GM18502 (cell line): ENCODE results near the gene MIPOL1.

Experiments used
- ATAC-seq: cut with Tn5 transposase; IDR thresholded peaks from one replicate; pipeline ENCODE4 v1.9.1; 2021; ENCODE audit warnings: mild to moderate bottlenecking; ENCODE audit not compliant: unreplicated experiment, poor library complexity

Gene MIPOL1

GRCh38 chr14:37593511-37594237 is 395.9 kb downstream of the MIPOL1 start:
- ATAC-seq = no peak

GRCh38 chr14:37594238-37594970 is 396.7 kb downstream of the MIPOL1 start:
- no peak for ATAC-seq

- no peak for ATAC-seq
Observed at GRCh38 chr14:37594971-37595808, 397.5 kb downstream of the MIPOL1 start, which contains the start of the genes FOXA1 and TTC6. Gene FOXA1 (minus strand): TSS chr14:37595249. CDS start chr14:37594972, 277 bp downstream. Gene TTC6 (plus strand): TSS chr14:37595629. CDS start chr14:37622065, 26,436 bp downstream.

- ATAC-seq = peak; percentile 74
Observed at GRCh38 chr14:37595809-37596621, 398.3 kb downstream of the MIPOL1 start.

GRCh38 chr14:37596790-37597472 is 399.2 kb downstream of the MIPOL1 start:
- ATAC-seq = no peak

DNA sequence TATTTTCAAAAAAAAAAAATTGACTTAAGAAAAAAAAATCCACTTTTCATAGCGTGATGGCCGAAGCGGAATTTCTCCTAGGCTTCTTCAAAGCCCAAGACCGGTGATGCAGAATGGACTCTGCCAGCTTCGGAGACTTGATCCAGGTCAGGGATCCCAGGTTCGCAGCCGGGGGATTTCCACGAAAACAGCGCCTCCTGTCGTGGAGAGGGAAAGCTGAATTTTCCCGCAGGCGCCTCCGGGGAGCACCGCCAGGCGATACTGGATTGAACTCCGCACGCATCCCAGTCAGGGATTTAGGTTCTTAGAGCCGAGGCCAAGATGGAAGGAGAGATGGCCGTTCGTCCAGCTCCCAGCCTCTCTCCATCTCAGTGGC is 399.8 kb downstream of the MIPOL1 start:
- no peak for ATAC-seq

DNA sequence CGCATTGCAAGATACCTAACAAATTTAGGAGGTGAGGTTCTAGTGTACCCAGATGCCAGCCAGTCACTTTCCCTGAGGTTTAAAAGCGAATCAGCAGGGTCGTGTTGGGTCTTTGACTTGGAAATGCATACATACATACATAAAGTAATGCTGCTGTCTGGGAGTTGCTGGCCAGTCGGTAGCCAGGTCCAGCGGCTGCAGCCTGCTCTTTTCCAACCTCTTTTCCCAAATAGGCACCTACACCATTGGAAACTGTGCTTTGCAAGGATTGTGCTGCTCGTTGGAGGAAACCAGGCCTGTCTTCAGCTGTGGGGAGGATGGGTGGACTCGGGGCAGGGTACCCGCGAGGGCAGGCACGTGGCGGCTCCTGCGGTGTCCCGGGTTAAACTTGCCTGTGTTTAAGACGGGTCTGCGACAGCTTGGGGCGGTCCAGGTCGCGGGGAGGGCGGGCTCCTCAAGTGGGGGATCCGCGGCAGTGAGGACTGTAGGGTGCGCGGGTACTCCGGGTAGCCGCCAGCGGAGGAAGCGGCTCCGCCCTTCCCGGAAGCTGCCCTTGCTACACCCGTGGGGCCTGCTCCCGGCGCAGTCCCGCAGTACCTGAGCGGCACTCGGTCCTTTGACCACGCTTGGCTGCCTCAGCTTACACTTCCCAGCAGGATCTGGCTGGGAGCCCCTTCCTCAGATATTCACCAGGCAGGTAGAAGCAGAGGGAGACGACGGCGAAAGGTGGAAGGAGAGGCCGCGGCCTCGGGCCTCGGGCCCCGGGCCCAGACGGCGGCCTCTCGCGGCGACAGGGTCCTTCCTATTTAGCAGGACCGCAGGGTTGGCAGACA is 400.4 kb downstream of the MIPOL1 start:
- ATAC-seq = no peak

GRCh38 chr14:37598747-37599506 is 401.2 kb downstream of the MIPOL1 start:
- no peak for ATAC-seq

DNA sequence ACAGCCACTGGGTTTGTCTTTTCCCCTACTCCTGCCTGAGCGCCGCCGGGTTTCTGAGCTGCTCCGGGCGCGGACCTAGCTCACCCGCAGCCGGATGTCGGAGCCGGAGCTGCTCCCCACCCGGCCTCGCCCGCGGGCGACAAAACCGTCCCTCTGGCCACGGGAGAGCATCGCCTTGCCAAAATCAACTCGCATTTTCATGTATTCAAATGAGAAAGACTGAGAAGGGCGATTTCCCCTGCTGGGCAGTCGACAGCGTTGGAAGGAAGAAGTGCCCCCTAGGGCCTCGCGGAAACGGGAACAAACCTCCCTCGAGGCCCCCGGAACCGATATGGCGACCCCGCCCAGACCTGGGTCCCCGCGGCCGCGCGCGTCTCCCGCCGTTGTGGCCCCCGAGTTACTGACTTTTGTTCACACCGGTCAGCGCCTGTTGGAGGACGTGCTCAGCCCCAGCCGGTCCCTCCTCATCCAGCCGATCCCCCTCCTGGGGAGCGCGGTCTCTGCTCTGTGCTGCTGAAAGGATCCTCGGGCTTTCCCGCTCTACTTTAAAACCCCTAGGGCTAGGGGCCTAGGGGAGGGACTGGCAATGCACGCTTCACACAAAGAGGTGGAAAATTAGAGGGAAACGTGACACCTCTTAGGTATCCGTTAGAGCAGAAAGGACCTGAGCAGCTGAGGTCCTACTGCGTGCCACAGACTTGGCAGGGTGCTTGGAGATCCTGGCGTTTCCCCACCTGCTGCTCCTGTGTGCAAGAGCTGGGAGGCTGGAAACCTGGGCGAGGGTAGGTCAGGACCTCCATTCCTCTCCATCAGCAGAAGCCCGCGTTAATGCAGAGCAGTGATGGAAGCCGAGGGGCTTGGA is 402.0 kb downstream of the MIPOL1 start:
- no peak for ATAC-seq

- ATAC-seq = no peak
Observed at GRCh38 chr14:37600880-37601741, 403.4 kb downstream of the MIPOL1 start.

DNA sequence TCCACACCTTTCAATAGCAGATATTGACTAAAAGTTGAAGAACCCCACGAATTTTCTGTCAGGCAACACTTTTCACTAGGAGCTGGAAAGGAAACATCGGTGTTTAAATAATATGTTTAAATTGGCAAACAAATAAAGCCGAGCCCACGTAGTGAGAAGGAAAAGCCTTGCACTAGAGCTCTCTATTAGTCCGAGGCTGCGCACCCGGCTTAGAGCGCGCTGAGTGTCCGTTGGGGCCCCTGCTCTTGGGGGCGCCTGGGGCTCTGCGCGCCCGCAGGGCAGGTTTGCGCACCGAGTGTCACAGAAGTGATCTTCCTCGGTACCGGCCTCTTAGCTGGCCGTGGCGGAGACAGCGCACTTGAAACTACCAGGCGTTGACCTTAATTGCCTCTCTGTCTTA is 404.1 kb downstream of the MIPOL1 start:
- ATAC-seq = no peak
